Omental fat pad (tissue), 4 donors: Measurements from ENCODE around the gene ATP11A. TPM values are rescaled to one million over a fixed set of nuclear protein-coding genes. Genes with fewer than 3 reads are reported as not detected.

Experiments
- ATAC-seq: fragments of 150-250 bp; one replicate; pipeline ENCODE4 v1.9.1; 2016; ENCODE audit warnings: mild to moderate bottlenecking, moderate library complexity; ENCODE audit not compliant: low FRiP score
- DNase-seq: peaks from one replicate; pipeline ENCODE4 v3.0.0-alpha.2; 2019; ENCODE audit warnings: low spot score
- CTCF ChIP-seq, 3 donors: fragments of 450-650 bp; IDR thresholded peaks; one replicate each; pipeline ENCODE4 v1.5.1; 2016 to 2017; ENCODE audit warnings: antibody characterized with exemption in 3 of 3, mild to moderate bottlenecking in 3 of 3, moderate library complexity in 2 of 3
- total RNA-seq, 4 donors: library from RNA; depleted of rRNA; stranded (reverse); fragments of >200 nt; gene quantifications; one replicate each; pipeline ENCODE4 v1.1.0, GENCODE V29; 2016

Gene ATP11A
- total RNA-seq, 4 donors from 2014 or later, result 32.8 to 61.4 (median 45.7) TPM

GRCh38 chr13:112790735-112791641 is 101.2 kb downstream of the ATP11A start:
- DNase-seq (no peak), ATAC-seq (no peak)
- TF ChIP-seq CTCF (IDR thresholded peaks at IDR 0.05), result no peak

- no peak for TF ChIP-seq CTCF (IDR thresholded peaks at IDR 0.05)
- ATAC-seq (no peak), DNase-seq (no peak)
These were observed 102.0 kb downstream of the ATP11A start for GRCh38 chr13:112791663-112792440.

- DNase-seq (no peak), ATAC-seq (no peak)
- TF ChIP-seq CTCF (IDR thresholded peaks at IDR 0.05), result no peak
These were observed 102.7 kb downstream of the ATP11A start for GRCh38 chr13:112792511-112792910.

- no peak for TF ChIP-seq CTCF (IDR thresholded peaks at IDR 0.05)
- ATAC-seq, result no peak
- no peak for DNase-seq
These were observed 104.0 kb downstream of the ATP11A start for GRCh38 chr13:112793545-112794445.

GRCh38 chr13:112795277-112795676 is 105.4 kb downstream of the ATP11A start:
- no peak for TF ChIP-seq CTCF (IDR thresholded peaks at IDR 0.05)
- DNase-seq, result no peak
- no peak for ATAC-seq

- ATAC-seq (no peak), DNase-seq (no peak)
- no peak for TF ChIP-seq CTCF (IDR thresholded peaks at IDR 0.05)
These were observed 106.5 kb downstream of the ATP11A start for GRCh38 chr13:112796190-112796915.
